SK-N-MC (cell line): ENCODE measurements around the gene HOXA2.

ENCODE experiments used
- DNase-seq: peaks from one replicate; pipeline ENCODE4 v3.0.0-alpha.2; 2011; ENCODE audit warnings: low read depth, low spot score
- H3K27ac ChIP-seq: fragments of 200-600 bp; sonication (generic); 2 replicates; pipeline ENCODE4 v1.5.1; 2016; ENCODE audit warnings: mixed run types
- H3K36me3 ChIP-seq: fragments of 200-600 bp; sonication (generic); 2 replicates; pipeline ENCODE4 v1.6.1; 2017; ENCODE audit warnings: antibody characterized with exemption, low read length, mixed read lengths; ENCODE audit not compliant: insufficient read depth
- H3K4me3 ChIP-seq: fragments of 200-600 bp; sonication (generic); 2 replicates; pipeline ENCODE4 v1.5.1; 2016
- H3K9ac ChIP-seq: fragments of 200-600 bp; sonication (generic); 2 replicates; pipeline ENCODE4 v1.8.0; 2017; ENCODE audit warnings: mixed run types, mixed read lengths; ENCODE audit not compliant: insufficient read length
- H3K9me3 ChIP-seq: fragments of 200-600 bp; sonication (generic); 2 replicates; pipeline ENCODE4 v1.6.1; 2017; ENCODE audit warnings: low read depth, mild to moderate bottlenecking, antibody characterized with exemption, low read length, moderate library complexity, mixed read lengths
- EZH2 ChIP-seq: fragments of 200-600 bp; sonication (generic); IDR thresholded peaks from one replicate; pipeline ENCODE4 v1.6.1; 2017; ENCODE audit warnings: antibody characterized with exemption
- FOXP2 ChIP-seq: optimal IDR thresholded peaks from 2 replicates; pipeline ENCODE3; 2011; ENCODE audit warnings: mild to moderate bottlenecking, moderate library complexity; ENCODE audit not compliant: insufficient read depth; ENCODE audit errors: extremely low read length, control extremely low read depth
- POLR2AphosphoS5 ChIP-seq: IDR thresholded peaks from 2 replicates; pipeline ENCODE4 v1.6.1; 2012; ENCODE audit warnings: mild to moderate bottlenecking, low read depth, low read length, borderline replicate concordance

HOXA2 gene

GRCh38 chr7:27102581-27103442 lies at the start of gene HOXA2:
Gene HOXA2, minus strand, starts transcription at chr7:27102683. Its CDS starts 183 bp downstream, at chr7:27102500.
- Histone ChIP-seq H3K36me3 (no peaks in the 10 kb centered on the region), H3K9me3 (no peaks in the 10 kb centered on the region), H3K27ac (no peak within 1 kb of the TSS), H3K9ac (no peak within 1 kb of the TSS), H3K4me3 (peak within 1 kb of the TSS; percentile 67)
- DNase-seq = no peak
- TF ChIP-seq EZH2 = peak; percentile 11
- TF ChIP-seq FOXP2 = no peak
- no peak for TF ChIP-seq POLR2AphosphoS5

DNA sequence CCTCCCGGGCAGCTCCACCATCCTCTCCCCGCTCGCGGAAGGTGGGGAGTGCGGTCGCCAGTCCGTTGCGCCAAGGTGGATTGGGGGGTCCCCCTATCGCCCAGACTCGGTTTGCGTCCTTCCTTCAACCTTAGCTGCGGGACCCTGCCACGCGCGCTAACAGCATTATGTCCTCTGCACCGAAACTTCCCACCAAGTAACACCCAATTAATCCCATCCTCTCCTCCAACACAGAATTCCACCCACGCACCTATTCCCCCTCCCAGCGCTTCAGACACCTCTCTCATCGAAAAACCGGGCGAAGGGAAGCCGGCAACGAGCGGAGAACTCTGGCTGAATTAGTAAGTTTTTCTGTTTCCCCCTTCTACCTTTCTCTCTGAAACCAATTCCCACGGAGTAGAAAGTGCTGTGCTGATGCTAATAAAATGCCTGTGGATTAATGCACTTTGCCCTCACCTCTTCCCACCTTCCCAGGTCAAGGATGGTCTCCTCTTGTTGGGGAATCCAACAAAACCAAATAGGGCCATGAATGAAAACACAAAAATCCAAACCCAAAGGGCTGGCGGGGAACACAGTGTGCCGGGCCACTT lies 49.0 kb upstream of the HOXA2 start:
- H3K36me3 ChIP-seq = no peaks in the 10 kb centered on the region
- no peak for DNase-seq
- no peaks in the 10 kb centered on the region for H3K9me3 ChIP-seq
- TF ChIP-seq EZH2 (peak; percentile 55), FOXP2 (no peak), POLR2AphosphoS5 (no peak)
- H3K9ac ChIP-seq = no peak overlapping the region
- H3K4me3 ChIP-seq = peak overlapping the region; percentile 69
- no peak overlapping the region for H3K27ac ChIP-seq

GRCh38 chr7:27150568-27151340 lies 48.3 kb upstream of the HOXA2 start:
- TF ChIP-seq POLR2AphosphoS5 (no peak), FOXP2 (no peak), EZH2 (no peak)
- peak overlapping the region; percentile 69 for H3K4me3 ChIP-seq
- H3K36me3 ChIP-seq = no peaks in the 10 kb centered on the region
- H3K27ac ChIP-seq = no peak overlapping the region
- H3K9ac ChIP-seq = no peak overlapping the region
- no peak for DNase-seq
- H3K9me3 ChIP-seq = no peaks in the 10 kb centered on the region

- Histone ChIP-seq H3K27ac (no peak overlapping the region), H3K36me3 (no peaks in the 10 kb centered on the region), H3K9ac (no peak overlapping the region), H3K4me3 (no peak overlapping the region), H3K9me3 (no peaks in the 10 kb centered on the region)
- no peak for DNase-seq
- TF ChIP-seq EZH2 (no peak), POLR2AphosphoS5 (no peak), FOXP2 (no peak)
Measured at GRCh38 chr7:27149842-27150567, 47.5 kb upstream of the HOXA2 start.

DNA sequence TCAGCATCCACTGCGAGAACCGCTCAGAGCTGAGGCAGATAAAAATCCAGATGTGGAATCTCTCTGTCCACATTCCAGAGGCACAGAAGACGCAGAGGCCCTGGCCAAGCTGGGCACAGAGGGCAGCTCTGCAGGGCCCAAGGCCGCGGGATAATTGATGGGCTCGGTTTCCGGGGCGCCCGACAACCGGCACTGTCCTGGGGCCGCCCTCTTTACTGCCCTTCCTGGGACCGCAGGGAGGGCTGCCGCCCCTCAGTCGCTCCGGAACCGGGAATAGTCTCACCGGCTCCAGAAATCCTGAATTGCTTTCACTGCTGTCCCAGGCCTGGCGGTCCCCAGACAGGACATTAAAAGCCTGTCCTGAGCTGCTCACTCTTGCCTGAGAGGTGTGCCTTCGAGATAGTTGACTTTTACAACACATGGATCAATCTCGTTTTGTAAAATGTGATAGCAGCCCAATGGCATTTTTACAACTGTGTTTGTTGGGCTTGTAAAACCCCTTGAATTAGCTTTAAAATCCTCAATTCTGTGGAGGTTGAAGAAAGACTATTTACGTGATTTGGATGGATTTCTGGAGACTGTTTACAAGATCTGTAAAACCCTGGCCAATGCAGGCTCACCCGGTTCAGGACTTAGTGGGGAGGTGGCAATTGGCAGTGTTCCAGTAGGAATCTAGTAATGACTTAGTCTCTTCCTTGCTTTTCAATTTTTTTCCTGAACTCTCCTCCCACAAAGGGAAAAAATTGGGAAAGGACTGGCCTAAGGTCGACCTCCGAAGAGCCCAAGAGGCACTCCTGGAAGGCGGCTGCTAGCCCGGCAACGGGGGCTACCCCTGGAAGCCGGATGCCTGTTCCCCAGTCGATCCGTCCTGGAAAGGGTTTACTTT lies 46.5 kb upstream of the HOXA2 start:
- H3K27ac ChIP-seq = no peak overlapping the region
- no peak for DNase-seq
- TF ChIP-seq POLR2AphosphoS5 = no peak
- no peak for TF ChIP-seq EZH2
- TF ChIP-seq FOXP2 = no peak
- H3K9me3 ChIP-seq = no peaks in the 10 kb centered on the region
- H3K9ac ChIP-seq = no peak overlapping the region
- H3K4me3 ChIP-seq = no peak overlapping the region
- H3K36me3 ChIP-seq = no peaks in the 10 kb centered on the region

DNA sequence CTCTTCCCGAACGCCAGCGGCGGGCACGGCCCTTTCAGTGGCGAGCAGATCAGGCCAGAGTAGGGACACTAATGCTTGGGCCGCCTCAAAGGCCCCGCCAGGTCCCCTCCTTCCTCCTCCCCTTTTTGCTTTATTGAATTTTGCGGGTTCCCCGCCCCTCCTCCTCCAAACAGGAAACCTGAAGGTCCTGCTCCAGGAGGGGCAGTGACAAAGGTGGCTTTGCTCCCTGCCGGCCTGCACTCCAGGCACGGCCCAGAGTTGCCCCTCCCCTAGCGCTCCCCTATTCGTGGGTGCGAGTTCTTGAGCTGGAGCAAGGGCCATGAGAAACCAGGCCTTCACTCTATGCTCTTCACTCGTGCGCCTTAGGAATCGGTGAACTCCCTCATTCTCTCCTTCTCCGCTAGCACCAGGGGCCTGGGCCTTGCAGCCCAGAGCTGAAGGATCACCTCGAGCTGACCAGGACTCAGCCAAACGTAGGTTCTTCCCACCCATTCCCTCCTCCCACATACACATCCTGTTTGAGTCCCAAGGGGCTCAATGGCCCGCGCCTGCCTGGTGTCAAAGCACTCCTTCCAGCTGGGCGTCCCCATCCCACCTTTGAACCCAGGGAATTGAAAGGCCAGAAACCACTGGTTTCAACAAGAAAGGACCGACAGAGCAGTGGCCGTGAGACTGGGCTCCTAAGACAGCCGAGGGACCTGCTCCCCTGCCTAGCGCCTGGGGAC lies 45.7 kb upstream of the HOXA2 start:
- H3K9ac ChIP-seq = no peak overlapping the region
- DNase-seq = no peak
- TF ChIP-seq POLR2AphosphoS5 (no peak), EZH2 (no peak)
- no peaks in the 10 kb centered on the region for H3K9me3 ChIP-seq
- H3K36me3 ChIP-seq = no peaks in the 10 kb centered on the region
- 0 out of 2 replicates have a peak overlapping the region, but pooled peaks have one; percentile 48 for H3K4me3 ChIP-seq
- no peak overlapping the region for H3K27ac ChIP-seq
